Dendritic cell treated with granulocyte-macrophage colony-stimulating factor and Interleukin-4, amounts not matched to agents 40 ng/mL and 50 ng/mL, for 4 days (primary cell): ENCODE results near the gene TSPY1.
"Not testable (repeated sequence)": the region's sequence is repeated elsewhere in the genome, so short reads cannot be mapped to it uniquely, and the experiment has no call there.

Source experiments
- H3K27ac Mint-ChIP-seq: one replicate; pipeline ENCODE4 v1.8.0; 2022; ENCODE audit warnings: mild to moderate bottlenecking, mixed read lengths
- H3K27me3 Mint-ChIP-seq: one replicate; pipeline ENCODE4 v1.8.0; 2022; ENCODE audit warnings: mild to moderate bottlenecking, mixed read lengths
- H3K36me3 Mint-ChIP-seq: one replicate; pipeline ENCODE4 v1.8.0; 2022; ENCODE audit warnings: low read depth, mixed read lengths
- H3K4me1 Mint-ChIP-seq: one replicate; pipeline ENCODE4 v1.8.0; 2022; ENCODE audit warnings: low read depth, mixed read lengths
- H3K4me3 Mint-ChIP-seq: one replicate; pipeline ENCODE4 v1.8.0; 2022; ENCODE audit warnings: mild to moderate bottlenecking, moderate library complexity, mixed read lengths
- H3K9me3 Mint-ChIP-seq: one replicate; pipeline ENCODE4 v1.8.0; 2022; ENCODE audit warnings: mixed read lengths
- intact Hi-C: fragments of 100-400 bp; cut with micrococcal nuclease; formaldehyde crosslinking; loops from one replicate; pipeline ENCODE4 v1.15.0; 2022

Gene TSPY1

GRCh38 chrY:9466655-9467054, at the start of gene TSPY1:
Gene TSPY1 (plus strand): TSS chrY:9466955. CDS start chrY:9467001, 46 bp downstream.
- H3K27ac Mint-ChIP-seq, H3K9me3 Mint-ChIP-seq, H3K4me1 Mint-ChIP-seq, H3K27me3 Mint-ChIP-seq, intact Hi-C loops, H3K4me3 Mint-ChIP-seq, H3K36me3 Mint-ChIP-seq: not testable (repeated sequence)

GRCh38 chrY:9486967-9487366, 20.2 kb downstream of the TSPY1 start, which contains the start of gene TSPY9:
Gene TSPY9 (plus strand): TSS chrY:9487267. CDS start chrY:9487313, 46 bp downstream.
- H3K4me3 Mint-ChIP-seq, intact Hi-C loops, H3K36me3 Mint-ChIP-seq, H3K27ac Mint-ChIP-seq, H3K27me3 Mint-ChIP-seq, H3K4me1 Mint-ChIP-seq, H3K9me3 Mint-ChIP-seq: not testable (repeated sequence)

GRCh38 chrY:9504396-9504795, 37.6 kb downstream of the TSPY1 start:
- H3K36me3 Mint-ChIP-seq, H3K4me1 Mint-ChIP-seq, H3K4me3 Mint-ChIP-seq, intact Hi-C loops, H3K27me3 Mint-ChIP-seq, H3K9me3 Mint-ChIP-seq, H3K27ac Mint-ChIP-seq: not testable (repeated sequence)

GRCh38 chrY:9516287-9516686, 49.5 kb downstream of the TSPY1 start:
- intact Hi-C loops, H3K27me3 Mint-ChIP-seq, H3K4me3 Mint-ChIP-seq, H3K36me3 Mint-ChIP-seq, H3K9me3 Mint-ChIP-seq, H3K4me1 Mint-ChIP-seq, H3K27ac Mint-ChIP-seq: not testable (repeated sequence)
